CD4-positive, alpha-beta T cell treated with Interleukin-4 for 4 hours (primary cell): Measurements from ENCODE around the gene NFE2L3.
A peak's percentile ranks its signal among the peaks of the same experiment; 100 is the strongest.

Source experiments
- DNase-seq: peaks from one replicate; pipeline ENCODE4 v3.0.0-alpha.2; 2020

NFE2L3 gene

GRCh38 chr7:26201247-26202018 is 49.4 kb downstream of the NFE2L3 start, which contains the start of gene CBX3:
Gene CBX3, plus strand, starts transcription at chr7:26201745. Its CDS starts 1,254 bp downstream, at chr7:26202999.
- peak; percentile 90 for DNase-seq

- DNase-seq: peak; percentile 32
Measured at GRCh38 chr7:26202019-26202990, 50.3 kb downstream of the NFE2L3 start.

GRCh38 chr7:26203016-26203415 is 51.0 kb downstream of the NFE2L3 start:
- DNase-seq: no peak

- DNase-seq: no peak
Measured at GRCh38 chr7:26208040-26208439, 56.0 kb downstream of the NFE2L3 start.

- no peak for DNase-seq
Measured at GRCh38 chr7:26212921-26213718, 61.1 kb downstream of the NFE2L3 start.

GRCh38 chr7:26213807-26214515 is 62.0 kb downstream of the NFE2L3 start:
- no peak for DNase-seq

- DNase-seq: no peak
Measured at GRCh38 chr7:26216049-26216448, 64.1 kb downstream of the NFE2L3 start.

- no peak for DNase-seq
Measured at GRCh38 chr7:26224359-26224758, 72.4 kb downstream of the NFE2L3 start.

GRCh38 chr7:26227987-26228386 is 76.0 kb downstream of the NFE2L3 start:
- DNase-seq: no peak

GRCh38 chr7:26233902-26234511 is 82.0 kb downstream of the NFE2L3 start:
- DNase-seq: no peak
